Measurements from ENCODE around the gene ADORA3. TPM values are rescaled to one million over a fixed set of nuclear protein-coding genes. Genes with fewer than 3 reads are reported as not detected.

The ADORA3 gene
- total and polyA plus RNA-seq, 2 of the 8 experiments (the other 6 are each of a cell fraction or from before 2014, with no cell fraction given), result 0.03 TPM; not detected in 1

- no peak overlapping the region for H2BK20ac ChIP-seq (ENCODE audit: low read length)
- 88% methylated on average over 1 of the region's 1 CpG; no CpG with 5 or more reads in 1 of the 2 experiments for WGBS, 2 experiments (ENCODE audit: extremely low coverage in 1 of 2, insufficient coverage in 1 of 2, insufficient read length in 1 of 2, insufficient replicate concordance in 2 of 2, low coverage in 1 of 2, low lambda C conversion rate in 2 of 2, missing lambda C conversion rate in 1 of 2)
- no peaks in the 10 kb centered on the region; a peak in 2 of 7 replicates for H3K4me1 ChIP-seq (replicated peaks in 1 of 4; ENCODE audit: control insufficient read depth in 3 of 4, insufficient read depth in 4 of 4, low read length in 3 of 4)
- H2AK5ac ChIP-seq (ENCODE audit: low read depth, low read length), result no peak overlapping the region
- POLR2A ChIA-PET (ENCODE audit: partially characterized antibody), result interaction anchor here (0.7 kb wide), 1 partner anchor 141 kb away, joined by 3 read pairs; no protein-coding TSS in a partner anchor
- H3K4ac ChIP-seq (replicated peaks; ENCODE audit: insufficient read length, low read depth, low read length), result no peak overlapping the region
- DNase-seq (ENCODE audit: low read depth in 1 of 2, low spot score in 2 of 2) (no peak), FAIRE-seq (no peak)
- H4K20me1 ChIP-seq (replicated peaks in 1 of 2; ENCODE audit: control insufficient read depth in 1 of 2, insufficient read depth in 2 of 2, low read length in 2 of 2), result no peaks in the 10 kb centered on the region
- no peak overlapping the region for H2BK5ac ChIP-seq (ENCODE audit: low read depth, low read length)
- no peak overlapping the region for H3K18ac ChIP-seq (ENCODE audit: extremely low read depth, low read length)
- no peak overlapping the region for H2BK15ac ChIP-seq (ENCODE audit: low read length)
- H4K8ac ChIP-seq (ENCODE audit: extremely low read depth, insufficient read depth, low read length), result no peak overlapping the region
- no peaks in the 10 kb centered on the region for H3K23me2 ChIP-seq (ENCODE audit: low read depth, low read length)
- no peak overlapping the region for H3K23ac ChIP-seq (ENCODE audit: insufficient read length)
- peaks cover 0 to 1% (median 0%) of the 10 kb centered on the region in 4 experiments; a peak in 1 of 7 replicates for H3K27me3 ChIP-seq (replicated peaks in 1 of 4; ENCODE audit: control insufficient read depth in 3 of 4, extremely low read depth in 1 of 4, insufficient read depth in 3 of 4, low read length in 3 of 4)
- no peak overlapping the region for H3K56ac ChIP-seq (replicated peaks; ENCODE audit: insufficient read length, low read depth, low read length)
- no peak overlapping the region for H3K4me2 ChIP-seq (ENCODE audit: insufficient read depth in 1 of 2, low read depth in 2 of 2, low read length in 2 of 2)
- no peak overlapping the region for H3K14ac ChIP-seq (ENCODE audit: insufficient read length)
- H4K91ac ChIP-seq (replicated peaks; ENCODE audit: insufficient read length, low read length), result no peak overlapping the region
- no peak overlapping the region for H4K5ac ChIP-seq (ENCODE audit: insufficient read length, low read depth, low read length)
- CTCF ChIA-PET (ENCODE audit: partially characterized antibody), result interaction anchor here (0.5 to 2.2 kb wide), 12 partner anchors 8 to 239 kb away, joined by 3 to 33 read pairs (median 3); no protein-coding TSS in a partner anchor
- no peaks in the 10 kb centered on the region for H3K9me3 ChIP-seq (ENCODE audit: insufficient read depth in 2 of 2, low read depth in 1 of 2, low read length in 1 of 2)
- no peak overlapping the region for H2AFZ ChIP-seq (ENCODE audit: low read length)
- no peak overlapping the region for H3K27ac ChIP-seq (ENCODE audit: low read depth, low read length)
- no peak overlapping the region for H2BK120ac ChIP-seq (replicated peaks; ENCODE audit: low read depth, low read length)
- no peaks in the 10 kb centered on the region for H3K36me3 ChIP-seq (ENCODE audit: control insufficient read depth in 2 of 4, insufficient read depth in 4 of 4, low read length in 3 of 4)
- no peak overlapping the region for H2BK12ac ChIP-seq (ENCODE audit: low read depth, low read length)
- no peaks in the 10 kb centered on the region for H3K79me1 ChIP-seq (ENCODE audit: low read depth, low read length)
- no peaks in the 10 kb centered on the region for H3K79me2 ChIP-seq (ENCODE audit: control insufficient read depth in 1 of 2, insufficient read depth in 2 of 2, low read length in 2 of 2)
- H3K9ac ChIP-seq (replicated peaks in 1 of 4; ENCODE audit: extremely low read depth in 1 of 4, low read depth in 3 of 4, low read length in 3 of 4), result no peak overlapping the region
- no peak overlapping the region for H3K4me3 ChIP-seq (ENCODE audit: extremely low read depth in 1 of 4, insufficient read depth in 2 of 4, low read depth in 3 of 4, low read length in 4 of 4)
- no peak for TF ChIP-seq BRCA1 (IDR thresholded peaks at IDR 0.05; ENCODE audit: low read depth, low read length)
- TF ChIP-seq ZNF274 (IDR thresholded peaks at IDR 0.05; ENCODE audit: borderline replicate concordance, extremely low read depth, low read length), result no peak
- no peak for TF ChIP-seq ATF3 (IDR thresholded peaks at IDR 0.05; ENCODE audit: insufficient read depth, low read depth, low read length)
- TF ChIP-seq HDAC2 (IDR thresholded peaks at IDR 0.05; ENCODE audit: borderline replicate concordance in 1 of 2, low read depth in 2 of 2, low read length in 2 of 2), result no peak
- no peak for TF ChIP-seq EGR1 (IDR thresholded peaks at IDR 0.05; ENCODE audit: borderline replicate concordance, low read depth, low read length)
- TF ChIP-seq MAX (IDR thresholded peaks at IDR 0.05), result no peak
- TF ChIP-seq EZH2 (IDR thresholded peaks at IDR 0.05; ENCODE audit: low read depth, low read length, severe bottlenecking), result no peak
- no peak for TF ChIP-seq RBBP5 (IDR thresholded peaks at IDR 0.05; ENCODE audit: borderline replicate concordance, low read depth, low read length)
- TF ChIP-seq RFX5 (IDR thresholded peaks at IDR 0.05; ENCODE audit: borderline replicate concordance, low read depth, low read length), result no peak
- TF ChIP-seq SP2 (IDR thresholded peaks at IDR 0.05; ENCODE audit: low read length), result no peak
- no peak for TF ChIP-seq EP300 (IDR thresholded peaks at IDR 0.05; ENCODE audit: borderline replicate concordance in 1 of 2, low read depth in 2 of 2, low read length in 2 of 2)
These were observed 14.2 kb upstream of the ADORA3 start for GRCh38 chr1:111517469-111518225.

Data from H1 (cell line).